GM19452 (cell line): ENCODE measurements around the gene MYO9B.
"Not testable (repeated sequence)": the region's sequence is repeated elsewhere in the genome, so short reads cannot be mapped to it uniquely, and the experiment has no call there.

Experiments
- ATAC-seq: cut with Tn5 transposase; IDR thresholded peaks from one replicate; pipeline ENCODE4 v1.9.1; 2021; ENCODE audit not compliant: unreplicated experiment

MYO9B gene

DNA sequence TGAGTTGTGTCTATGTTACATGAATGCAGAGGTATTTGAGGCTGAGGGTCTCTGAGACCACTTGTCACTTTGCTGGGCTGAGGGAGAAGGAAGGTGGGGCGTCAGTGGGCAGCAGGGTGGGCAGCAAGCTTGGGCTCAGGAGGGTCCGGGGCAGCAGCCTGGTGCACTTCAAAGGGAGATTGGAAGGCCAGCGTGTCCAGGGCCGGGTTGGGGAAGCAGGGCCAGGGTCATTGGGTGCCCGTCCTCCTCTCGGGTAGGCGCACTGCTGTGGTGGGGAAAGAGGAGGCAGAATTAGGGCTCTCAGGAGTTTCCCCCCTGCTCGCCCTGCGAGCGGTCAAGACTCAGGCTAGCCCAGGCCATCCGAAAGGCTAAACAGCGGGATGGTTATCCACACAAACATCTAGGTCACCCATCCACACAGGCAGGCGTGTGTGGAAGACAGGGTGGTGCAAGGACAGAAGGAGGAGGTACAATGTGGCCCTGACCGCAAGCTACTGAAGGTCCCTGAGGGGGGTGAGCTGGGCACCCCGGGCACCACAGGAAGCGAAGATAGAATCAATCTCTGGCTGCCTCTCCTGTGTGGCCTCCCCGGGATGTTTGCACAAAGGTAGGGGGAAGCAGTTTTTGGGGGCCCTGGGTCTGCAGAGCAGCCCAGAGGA is 37.7 kb downstream of the MYO9B start:
- ATAC-seq = no peak

DNA sequence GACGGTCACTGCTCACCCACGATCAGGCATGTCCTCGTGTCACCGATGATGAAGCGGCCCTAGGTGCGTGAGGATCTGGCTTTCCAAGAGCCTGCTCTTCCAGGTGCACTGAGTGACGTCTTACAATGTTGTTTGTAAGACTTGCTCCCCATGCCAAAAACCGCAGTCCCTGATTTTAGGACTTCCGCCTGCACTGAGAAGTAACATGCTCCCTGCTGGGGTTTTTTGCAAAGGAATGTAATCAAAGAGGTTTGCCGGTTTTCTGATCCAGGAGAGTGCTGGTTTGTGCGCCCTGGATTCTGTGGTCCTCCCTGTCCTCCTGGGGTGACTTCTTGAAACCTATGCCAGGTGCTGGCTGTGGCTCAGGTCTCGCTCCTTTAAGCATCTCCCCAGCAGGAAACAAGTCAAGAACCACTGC is 38.8 kb downstream of the MYO9B start:
- no peak for ATAC-seq

DNA sequence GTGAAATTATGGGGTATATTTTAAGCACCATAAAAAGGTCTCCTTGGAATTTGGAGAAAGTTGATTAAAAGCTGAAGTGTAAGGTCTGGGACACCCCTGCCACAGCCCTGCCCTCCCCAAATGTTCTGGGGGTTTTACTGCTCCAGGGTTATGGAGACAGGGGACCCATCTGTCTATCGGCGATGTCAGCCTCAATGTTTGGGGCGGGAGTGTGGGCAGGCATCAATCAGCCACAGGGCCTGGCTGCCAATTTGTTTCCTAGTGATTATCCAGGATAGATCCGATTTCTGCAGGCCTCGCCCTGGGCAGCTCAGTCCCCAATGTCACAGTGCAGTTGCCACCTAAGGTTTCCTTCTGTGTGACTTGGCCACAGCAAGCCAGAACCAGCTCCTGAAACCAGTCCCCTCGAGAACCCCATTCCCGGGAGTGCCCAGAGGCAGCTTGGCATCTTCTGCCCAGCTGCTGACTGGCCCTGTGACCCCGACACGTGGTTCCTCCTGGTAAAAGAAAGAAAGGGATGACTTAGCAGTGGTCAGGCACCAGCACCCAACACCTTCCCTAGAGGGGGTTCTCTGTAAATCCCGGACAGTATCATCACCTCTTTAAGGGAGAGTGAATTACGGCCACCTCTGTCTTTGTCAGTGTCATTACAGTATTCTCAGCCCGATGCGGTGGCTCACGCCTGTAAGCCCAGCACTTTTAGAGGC is 41.6 kb downstream of the MYO9B start:
- no peak for ATAC-seq

DNA sequence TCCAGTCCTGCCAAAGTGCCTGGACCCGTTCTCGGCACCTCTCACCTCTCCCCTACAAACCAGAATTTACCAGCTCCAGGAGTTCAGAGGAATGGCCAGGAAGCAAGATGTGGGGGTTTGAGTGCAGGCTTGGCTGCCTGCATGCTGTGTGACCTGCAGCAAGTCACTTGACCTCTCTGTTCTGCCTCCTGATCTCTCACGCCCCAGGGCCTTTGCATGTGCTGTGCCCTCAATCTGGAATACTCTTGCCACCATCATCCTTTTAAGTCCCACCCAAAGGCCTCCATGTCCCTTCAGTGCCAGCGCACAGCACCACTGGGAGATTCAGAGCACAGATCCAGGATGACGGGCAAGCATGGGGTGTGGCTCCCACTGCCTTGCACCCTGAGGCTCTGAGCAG is 43.4 kb downstream of the MYO9B start:
- ATAC-seq = no peak

DNA sequence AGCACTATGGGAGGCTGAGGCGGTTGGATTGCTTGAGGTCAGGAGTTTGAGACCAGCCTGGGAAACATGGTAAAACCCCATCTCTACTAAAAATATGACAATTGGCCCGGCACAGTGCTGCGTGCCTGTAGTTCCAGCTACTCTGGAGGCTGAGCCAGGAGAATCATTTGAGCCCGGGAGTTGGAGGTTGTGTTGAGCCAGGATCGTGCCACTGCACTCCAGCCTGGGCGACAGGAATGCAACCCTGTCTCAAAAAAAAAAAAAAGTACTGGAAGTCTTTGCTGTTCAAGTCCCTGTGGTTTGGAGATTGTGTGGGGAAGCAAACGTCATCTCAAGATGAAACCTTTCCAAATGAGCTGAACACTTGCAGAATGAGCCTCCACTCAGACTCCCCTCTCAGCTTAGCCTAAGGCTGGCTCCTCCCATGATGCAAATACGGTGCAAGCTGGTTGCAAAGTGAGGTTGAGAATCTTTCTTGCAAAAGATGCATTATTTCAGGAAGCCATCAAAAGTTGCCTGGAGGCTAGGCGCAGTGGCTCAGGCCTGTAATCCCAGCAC is 46.2 kb downstream of the MYO9B start:
- ATAC-seq = no peak

DNA sequence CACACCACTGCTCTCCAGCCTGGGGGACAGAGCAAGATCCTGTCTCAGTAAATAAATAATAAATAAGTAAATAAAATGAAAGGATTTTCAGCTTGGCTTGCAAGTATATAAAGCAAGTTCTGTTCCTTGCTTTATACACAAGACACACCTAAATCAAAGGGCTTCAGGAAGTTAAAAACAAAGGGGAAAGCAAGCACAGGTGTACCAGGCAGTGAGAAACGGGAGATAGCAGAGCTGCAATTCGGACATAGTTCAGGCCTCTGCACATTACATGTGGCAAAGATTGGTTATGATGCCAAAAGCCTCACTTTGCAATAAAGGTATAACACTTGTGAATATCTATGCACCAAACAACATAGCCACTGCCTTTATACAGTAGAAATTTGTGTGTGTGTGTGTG is 47.5 kb downstream of the MYO9B start:
- no peak for ATAC-seq

DNA sequence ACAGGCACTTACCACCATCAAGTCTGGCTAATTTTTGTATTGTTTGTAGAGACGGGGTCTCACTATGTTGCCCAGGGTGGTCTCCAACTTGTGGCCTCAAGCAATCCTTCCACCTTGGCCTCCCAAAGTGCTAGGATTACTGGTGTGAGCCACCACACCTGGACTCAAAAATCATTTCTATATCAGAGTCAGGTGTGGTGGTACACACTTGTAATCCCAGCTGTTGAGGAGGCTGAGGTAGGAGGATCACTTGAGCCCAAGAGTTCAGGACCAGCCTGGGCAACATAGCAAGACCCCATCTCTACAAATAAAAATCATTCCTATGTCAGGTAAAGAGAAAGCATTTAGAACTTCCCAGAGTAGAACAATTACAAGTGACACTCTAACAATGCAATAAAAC is 48.4 kb downstream of the MYO9B start:
- ATAC-seq = no peak

DNA sequence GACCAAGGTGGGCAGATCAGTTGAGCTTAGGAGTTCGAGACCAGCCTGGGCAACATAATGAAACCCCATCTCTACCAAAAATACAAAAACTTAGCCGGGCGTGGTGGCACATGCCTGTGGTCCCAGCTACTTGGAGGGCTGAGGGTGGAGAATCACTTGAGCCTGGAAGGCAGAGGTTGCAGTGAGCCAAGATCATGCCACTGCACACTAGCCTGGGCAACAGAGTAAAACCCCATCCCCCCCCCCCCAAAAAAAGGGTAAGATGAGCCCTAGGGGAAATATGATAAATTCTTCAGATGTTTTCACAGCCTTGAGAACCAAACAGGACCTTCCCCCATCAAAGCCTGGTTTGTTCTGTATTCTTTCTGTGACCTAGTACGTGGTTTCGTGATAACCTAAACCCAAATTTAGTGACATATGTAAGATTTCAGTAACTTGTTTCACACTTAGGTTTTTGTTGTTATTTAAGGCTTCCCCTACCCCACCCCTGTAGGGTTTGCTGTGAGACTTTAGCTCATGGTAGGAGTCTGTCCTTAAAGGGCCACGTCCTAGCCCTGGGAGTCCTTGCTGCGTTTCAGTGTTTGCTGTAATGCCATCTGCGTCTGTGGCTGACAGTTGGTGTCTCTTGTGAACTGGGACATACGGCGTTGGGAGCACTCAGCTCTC is 49.6 kb downstream of the MYO9B start:
- peak; percentile 70 for ATAC-seq

DNA sequence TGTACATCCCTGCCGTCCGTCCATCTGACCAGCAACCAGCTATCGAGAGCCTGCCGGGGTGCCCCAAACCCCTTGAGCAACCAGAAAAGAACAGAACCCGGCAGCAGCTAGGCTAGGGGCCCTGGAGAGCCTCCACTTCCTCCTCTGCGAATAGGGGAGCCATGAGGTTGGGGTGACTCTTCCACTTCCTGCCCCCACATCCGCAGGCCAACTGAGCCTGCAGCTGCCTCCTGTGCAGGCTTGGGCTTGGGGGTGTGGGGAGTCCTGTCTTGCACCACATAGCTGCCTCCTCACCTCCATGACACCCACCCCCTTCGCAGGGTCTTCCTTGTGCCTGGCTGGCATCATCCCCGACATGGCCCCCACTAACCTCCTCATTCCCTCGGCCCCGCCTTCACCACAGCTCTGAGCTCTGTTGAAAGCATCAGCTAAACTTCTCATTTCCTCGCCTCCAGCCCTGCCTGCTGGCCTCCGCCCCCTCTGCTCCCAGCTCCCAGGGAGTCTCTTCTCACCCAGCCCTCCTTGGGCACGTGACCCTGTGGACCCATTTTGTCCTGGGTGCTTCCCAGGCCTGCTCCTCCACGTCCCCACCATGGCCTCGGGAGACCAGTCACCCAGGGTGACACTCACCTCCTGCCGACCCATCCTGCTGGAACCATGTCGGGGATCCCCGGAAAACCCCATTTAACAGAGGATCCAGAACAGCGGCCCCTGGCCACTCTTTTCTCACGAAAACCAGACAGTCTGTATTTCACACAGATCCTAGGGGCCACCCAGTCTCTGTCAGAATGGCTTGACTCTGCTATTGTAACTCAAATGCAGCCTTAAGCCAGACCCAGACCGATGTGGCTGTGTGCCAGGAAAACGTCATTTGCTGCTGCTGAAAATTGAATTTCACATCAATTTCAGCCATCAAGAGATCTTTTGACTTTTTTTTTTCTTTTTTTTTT is 50.4 kb downstream of the MYO9B start:
- peak; percentile 62 for ATAC-seq

DNA sequence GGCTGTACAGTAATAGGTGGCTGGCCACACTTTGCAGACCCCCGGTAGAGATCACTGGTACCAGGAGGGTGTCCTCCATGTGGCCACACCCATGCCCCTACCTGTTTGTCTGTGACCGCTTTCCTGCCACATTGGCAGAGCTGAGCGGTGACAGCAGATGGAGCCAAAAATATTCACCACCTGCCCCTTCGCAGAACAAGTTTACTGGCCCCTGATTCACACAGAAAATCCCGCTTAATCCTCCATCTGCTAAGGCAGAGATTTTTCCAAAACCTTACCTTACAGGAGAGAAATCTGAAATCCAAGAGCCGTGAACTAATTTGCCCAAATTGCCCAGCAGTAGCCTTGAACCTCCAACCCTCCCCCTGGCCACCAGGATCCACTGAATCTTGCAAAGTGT is 52.1 kb downstream of the MYO9B start:
- no peak for ATAC-seq

DNA sequence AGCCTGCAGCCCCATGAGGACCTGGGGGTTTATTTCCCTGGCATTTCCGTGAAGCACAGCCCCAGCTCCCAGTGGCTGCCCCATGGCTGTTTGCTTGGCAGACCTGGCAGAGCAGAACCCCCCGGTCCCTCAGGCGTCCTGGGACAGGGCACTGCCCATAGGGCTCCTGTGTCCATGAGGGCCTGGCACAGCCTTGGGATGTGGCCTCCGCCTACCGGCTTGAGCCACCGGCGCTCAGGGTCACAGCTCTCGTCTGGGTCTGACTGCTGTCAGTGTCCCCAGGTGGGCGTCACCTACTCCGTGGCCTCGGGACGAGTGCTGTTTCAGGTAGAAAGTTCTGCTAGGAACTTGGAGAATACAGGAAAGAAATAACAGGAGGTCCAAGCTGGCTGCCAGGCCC is 52.8 kb downstream of the MYO9B start:
- ATAC-seq = no peak

DNA sequence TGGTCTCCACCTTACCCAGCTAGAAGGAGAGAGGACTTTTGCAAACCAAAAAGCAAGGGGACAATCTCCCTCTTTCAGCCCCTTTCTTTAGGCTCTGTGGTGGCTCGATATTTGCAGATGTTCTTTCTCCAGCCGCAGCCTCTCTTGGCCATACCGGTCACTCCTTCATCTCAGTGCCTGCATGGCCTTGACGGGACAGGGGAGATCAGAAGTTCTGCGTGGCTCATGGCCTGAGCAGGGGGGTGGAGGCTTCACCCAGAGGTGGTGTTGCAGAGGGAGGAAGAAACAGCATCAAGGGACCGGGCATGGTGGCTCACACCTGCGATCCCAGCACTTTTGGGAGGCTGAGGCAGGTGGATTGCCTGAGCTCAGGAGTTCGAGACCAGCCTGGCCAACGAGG is 53.2 kb downstream of the MYO9B start:
- ATAC-seq = no peak

DNA sequence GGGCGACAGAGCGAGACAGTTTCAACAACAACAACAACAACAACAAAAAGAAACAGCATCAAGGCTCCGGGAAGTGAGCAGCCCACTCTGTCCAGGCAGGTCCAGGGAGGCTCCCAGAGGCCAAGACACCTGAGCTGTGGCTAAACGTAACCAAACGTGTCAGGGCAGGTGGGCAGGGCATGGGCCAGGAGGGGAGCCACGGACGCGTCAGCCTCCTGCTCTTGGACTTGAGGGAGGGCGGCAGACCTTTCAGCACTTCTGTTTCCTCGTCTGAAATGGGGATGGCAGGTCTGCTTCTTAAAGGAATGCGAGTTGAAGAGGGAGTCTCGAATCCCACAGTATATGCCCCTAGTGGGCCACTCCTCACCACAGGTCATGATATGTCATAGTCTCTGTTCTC is 53.8 kb downstream of the MYO9B start:
- ATAC-seq = no peak

DNA sequence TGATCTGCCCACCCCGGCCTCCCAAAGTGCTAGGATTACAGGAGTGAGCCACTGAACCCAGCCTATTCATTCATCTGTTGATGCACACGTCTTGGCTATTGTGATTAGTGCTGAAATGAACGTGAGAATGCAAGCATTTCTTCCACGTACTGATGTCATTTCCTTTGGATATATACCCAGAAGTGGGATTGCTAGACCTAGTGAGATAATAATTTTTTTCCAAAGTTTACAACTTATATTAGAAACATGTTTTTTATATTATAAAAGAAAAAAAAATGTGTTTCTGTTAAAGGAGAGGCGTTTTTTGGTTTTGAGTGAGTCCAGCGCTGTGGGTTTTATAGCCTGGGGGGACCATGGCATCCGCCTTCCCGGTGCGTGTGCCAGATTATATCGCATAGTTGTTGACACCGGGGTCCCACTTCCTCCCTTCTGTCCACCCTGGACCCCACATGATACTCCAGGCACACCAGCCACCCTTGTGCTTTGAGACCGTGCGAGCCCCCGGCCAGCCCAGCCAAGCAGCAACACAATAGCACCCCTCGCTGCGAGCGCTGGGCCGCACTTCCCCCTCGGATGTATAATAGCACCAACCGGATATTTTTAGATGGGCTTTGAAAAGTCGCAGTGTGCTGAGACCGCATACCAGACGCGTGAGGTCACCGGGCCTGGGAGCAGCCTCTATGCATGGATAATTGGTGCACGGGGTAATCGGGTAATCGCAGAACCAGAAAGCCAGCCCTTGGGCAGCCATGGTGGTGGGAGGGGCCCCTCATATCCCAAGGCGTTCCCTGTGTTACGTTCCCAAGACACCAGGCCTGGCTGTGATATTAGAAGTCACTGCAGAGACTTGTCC is 59.6 kb downstream of the MYO9B start:
- peak; percentile 52 for ATAC-seq

DNA sequence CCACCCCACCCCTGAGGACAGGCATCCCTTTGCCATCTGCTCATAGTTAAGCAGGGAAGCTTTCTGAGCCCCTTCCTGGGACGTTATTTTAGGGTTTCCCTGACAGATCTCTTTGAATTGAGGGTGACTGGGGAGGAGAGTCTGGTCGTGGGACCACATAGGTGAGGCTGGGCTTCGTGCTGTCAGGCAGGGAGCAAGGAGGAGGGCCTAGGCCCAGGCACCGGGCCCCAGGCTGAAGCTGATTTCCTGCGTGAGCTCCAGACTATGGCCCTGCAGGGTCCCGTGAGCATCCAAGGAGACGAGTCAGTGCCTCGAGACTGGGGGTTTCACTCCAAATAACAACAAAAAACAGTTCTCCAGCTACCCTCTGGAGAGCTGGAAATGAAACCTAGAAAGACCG is 60.4 kb downstream of the MYO9B start:
- no peak for ATAC-seq

DNA sequence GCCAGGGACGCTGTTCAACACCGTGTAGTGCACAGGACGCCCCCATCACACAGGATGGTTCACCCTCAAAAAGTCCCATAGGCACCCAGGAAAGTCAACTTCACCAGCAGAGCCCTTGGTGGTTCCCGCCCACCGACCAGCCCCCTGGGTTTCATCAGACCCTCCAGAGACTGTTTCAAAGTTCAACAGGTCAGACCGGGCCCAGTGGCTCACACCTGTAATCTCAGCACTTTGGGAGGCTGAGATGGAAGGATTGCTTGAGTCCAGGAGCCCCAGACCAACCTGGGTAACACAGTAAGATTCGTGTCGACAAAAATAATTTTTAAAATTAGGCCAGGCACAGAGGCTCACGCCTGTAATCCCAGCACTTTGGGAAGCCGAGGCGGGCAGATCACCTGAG is 61.0 kb downstream of the MYO9B start:
- no peak for ATAC-seq

DNA sequence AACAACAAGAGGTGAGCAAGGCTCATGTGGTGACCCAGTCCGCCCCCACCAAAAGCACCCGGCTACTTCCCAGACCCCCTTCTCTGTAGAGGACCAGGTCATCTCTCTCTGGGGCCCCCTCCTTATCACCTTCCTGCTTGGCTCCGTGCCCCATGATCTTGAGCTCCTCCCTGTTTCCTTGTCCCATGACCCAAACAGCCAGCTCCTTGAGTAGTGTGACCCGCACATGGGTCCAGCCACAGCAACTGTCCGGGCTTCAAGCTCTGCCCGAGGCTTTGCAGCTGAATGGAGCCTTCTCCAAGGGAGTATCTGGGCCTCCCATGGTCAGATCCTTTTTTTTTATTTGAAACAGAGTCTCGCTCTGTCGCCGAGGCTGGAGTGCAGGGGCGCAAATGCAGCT is 61.8 kb downstream of the MYO9B start:
- ATAC-seq = no peak

DNA sequence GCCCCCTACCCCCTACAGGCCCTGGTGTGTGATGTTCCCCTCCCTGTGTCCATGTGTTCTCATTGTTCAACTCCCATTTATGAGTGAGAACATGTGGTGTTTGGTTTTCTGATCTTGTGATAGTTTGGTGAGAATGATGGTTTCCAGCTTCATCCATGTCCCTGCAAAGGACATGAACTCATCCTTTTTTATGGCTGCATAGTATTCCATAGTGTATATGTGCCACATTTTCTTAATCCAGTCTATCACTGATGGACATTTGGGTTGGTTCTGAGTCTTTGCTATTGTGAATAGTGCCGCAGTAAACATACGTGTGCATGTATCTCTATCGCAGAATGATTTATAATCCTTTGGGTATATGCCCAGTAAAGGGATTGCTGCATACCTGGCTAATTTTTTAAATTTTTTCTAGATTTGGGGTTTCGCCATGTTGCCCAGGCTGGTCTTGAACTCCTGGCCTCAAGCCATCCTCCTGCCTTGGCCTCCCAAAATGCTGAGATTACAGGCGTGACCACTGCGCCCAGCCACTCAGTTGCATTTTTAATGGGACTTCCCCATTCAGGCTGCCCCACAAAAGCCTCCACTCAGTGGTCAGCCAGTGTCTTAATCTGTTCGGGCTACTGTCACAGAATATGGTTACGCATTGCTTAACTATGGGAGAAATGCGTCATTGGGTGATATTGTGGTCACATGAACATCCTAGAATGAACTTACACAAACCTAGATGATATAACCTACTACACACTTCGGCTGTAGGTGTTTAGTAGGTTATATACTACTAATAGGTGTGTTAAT is 62.7 kb downstream of the MYO9B start:
- ATAC-seq = not testable (repeated sequence)

DNA sequence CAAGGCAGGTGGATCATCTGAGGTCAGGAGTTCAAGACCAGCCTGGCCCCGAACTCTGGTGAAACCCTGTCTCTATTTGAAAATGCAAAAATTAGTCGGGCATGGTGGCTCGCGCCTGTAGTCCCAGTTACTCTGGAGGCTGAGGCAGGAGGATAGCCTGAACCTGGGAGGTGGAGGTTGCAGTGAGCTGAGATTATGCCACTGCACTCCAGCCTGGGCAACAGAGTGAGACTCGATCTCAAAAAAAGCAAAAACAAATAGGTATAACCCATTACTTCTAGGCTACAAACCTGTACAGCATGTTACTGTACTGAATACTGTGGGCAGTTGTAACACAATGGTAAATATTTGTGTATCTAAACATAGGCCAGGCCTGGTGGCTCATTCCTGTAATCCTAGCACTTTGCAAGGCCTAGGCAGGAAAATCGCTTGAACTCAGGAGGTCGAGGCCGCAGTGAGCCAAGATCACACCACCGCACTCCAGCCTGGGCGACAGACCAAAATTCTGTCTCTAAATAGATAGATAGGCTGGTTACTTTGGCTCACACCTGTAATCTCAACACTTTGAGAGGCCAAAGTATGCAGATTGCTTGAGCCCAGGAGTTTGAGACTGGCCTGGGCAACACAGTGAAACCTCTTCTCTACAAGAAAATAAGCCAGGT is 63.5 kb downstream of the MYO9B start:
- no peak for ATAC-seq
